GM21576 (cell line): ENCODE data around the gene IFIT1B.
"Not testable (repeated sequence)": the region's sequence is repeated elsewhere in the genome, so short reads cannot be mapped to it uniquely, and the experiment has no call there.

Source experiments
- ATAC-seq: cut with Tn5 transposase; IDR thresholded peaks from one replicate; pipeline ENCODE4 v1.9.1; 2021; ENCODE audit warnings: mild to moderate bottlenecking, moderate library complexity; ENCODE audit not compliant: unreplicated experiment

Gene IFIT1B

DNA sequence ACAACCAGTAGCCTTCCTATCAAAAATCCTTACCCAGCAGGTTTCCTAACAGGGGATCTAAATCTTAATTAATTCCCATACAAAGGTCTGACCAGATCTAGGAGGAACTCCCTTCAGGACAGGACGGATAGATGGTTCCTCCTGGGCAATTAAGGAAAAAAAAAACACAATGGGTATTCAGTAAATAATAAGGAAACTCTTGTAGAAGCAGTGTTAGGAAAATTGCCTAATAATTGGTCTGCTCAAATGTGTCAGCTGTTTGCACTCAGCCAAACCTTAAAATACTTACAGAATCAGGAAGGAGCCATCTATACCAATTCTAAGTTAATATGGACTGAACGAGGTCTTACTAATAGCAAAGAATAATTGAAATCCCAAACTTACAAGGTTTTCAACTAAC is 33.3 kb downstream of the IFIT1B start:
- not testable (repeated sequence) for ATAC-seq

GRCh38 chr10:89412276-89412675 is 34.4 kb downstream of the IFIT1B start:
- ATAC-seq = not testable (repeated sequence)

DNA sequence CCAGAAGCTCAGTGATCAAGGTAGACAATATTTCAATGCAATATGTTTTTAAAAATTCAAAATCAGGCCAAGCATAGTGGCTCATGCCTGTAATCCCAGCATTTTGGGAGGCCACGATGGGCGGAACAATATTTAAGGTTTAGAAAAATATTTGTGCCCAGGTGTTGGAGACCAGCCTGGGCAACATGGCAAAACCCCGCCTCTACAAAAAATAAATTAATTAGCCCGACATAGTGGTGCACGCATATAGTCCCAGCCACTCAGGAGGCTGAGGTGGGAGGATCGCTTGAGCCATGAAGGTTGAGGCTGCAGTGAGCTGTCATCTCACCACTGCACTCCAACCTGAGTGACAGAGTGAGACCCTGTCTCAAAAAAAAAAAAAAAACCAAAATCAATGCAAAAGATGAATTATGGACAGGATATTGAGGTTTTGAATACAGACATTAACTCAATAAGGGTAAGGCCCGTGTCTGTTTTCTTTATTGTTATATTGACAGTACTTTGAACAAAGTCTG is 35.6 kb downstream of the IFIT1B start:
- no peak for ATAC-seq

DNA sequence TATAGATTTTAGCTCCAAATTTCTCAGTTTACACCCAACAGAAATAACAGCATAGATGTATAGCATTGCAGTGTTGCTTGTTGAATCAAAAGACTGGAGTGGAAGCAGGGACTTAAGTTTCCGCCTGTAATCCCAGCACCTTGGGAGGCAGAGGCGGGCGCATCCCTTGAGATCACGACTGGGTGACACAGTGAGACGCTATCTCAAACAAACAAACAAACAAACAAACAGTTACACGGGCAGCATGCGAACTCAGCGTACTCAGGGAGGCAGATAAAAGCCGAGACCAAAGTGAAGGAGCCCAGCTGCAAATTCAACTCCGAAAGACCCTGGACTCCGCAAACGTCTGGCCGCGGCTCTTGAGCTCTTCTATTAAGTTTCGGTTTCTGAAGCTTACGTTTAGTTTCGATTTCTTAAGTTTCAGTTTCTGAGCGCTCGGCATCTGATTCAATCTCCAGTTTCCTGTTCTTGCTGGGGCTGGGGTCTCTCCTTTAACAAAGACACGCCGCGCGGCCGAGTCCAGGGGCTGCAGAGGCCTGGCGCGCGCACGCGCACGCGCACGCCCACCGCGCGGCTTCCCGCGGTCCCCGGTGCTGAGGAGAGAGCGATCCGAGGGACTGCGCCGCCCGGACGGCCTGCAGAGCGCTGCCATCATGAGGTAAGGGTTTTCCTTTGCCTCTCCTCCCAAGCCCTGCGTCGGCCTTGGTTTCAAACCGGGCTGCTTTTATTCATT is 36.5 kb downstream of the IFIT1B start, which contains the start of gene IFIT5:
TSS of gene IFIT5 (plus strand) at position 423 of the 733 bp plus-strand sequence. CDS start at position 654, 231 bp downstream.
- peak; percentile 76 for ATAC-seq

DNA sequence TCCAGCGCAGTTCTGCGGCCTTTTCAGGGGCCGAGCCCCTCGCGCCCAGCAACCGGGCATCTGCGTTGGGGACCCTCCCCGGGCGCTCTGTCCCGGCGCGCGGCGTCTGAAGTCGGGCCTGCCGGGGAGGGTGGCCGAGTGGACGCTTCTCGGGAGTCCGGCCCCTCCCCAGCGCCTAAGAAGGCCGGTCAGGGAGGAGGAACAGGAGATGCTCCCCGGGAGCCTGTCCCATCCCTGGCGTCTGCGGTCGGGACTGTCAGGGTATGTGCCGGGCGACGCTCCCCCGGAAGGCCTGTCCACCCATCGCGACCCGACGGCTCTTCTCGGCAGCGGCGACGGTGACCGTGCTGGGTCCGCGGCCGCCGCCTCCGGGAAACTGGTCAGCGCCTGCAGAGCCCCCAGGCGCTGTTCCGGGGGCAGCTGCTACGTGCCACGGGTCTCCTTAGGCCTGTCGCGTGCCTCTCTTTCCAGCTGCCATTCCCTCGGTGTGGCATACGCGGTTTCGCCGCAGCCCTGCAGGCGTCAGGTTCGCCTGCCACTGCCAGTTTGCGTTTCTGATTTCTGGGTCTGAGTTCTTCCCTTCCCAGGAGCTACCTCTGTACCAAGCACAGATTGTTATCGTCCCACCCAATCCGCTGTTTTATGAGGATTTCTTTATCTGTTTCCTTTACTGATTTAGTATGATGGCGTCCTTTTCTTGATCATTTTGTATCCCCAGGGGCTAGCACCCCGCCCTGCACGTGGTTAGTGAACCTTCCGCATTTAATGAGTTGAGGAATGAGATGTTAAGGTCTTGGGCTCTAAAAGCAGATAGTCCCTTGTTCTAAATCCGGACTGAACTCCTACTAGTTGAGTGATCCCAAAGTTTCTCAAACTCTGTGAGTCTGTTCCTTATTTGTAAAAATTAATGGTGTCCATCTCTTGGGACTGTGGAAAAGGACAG is 37.3 kb downstream of the IFIT1B start:
- peak; percentile 37 for ATAC-seq

GRCh38 chr10:89416465-89416864 is 38.6 kb downstream of the IFIT1B start:
- ATAC-seq = no peak

DNA sequence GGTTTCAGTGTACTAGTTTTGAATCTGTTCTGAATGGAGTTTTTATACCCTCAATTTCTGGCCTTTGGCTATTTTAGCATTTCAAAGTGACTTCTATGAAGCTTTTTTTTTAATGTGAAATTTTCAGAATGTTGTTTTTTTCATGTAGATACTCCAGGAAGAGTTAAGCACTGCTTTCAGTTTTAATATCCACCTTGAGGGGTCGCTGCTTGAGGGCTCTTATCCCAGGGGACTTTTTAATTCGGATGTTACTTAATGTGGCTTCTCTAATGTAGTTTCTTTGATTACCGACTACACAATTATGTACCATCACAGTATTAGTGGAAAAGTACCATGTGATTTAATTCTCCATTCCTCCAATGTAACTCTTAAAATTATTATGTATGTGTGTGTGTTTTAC is 41.7 kb downstream of the IFIT1B start:
- ATAC-seq = no peak

DNA sequence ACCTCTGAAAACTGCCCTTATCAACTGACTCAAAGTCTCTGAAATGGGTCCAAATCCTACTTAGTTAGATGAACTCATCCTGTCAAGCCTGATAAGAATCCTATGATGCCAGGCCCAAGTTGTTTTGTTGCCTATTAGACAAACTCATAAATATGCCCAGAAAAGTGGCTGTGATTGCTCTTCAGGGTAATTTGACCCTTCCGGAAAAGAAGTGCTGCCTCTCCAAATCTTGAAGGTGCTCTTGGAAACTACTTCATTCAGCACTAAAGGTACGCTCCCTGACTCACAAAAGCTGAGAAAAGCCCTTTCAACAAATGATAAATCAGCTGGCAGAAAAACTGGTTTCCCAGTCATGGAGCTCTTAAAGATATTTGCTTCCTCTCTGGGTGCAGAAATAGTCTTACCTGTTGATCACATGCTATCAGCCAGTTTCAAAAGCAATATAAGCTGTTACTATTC is 43.2 kb downstream of the IFIT1B start:
- no peak for ATAC-seq

DNA sequence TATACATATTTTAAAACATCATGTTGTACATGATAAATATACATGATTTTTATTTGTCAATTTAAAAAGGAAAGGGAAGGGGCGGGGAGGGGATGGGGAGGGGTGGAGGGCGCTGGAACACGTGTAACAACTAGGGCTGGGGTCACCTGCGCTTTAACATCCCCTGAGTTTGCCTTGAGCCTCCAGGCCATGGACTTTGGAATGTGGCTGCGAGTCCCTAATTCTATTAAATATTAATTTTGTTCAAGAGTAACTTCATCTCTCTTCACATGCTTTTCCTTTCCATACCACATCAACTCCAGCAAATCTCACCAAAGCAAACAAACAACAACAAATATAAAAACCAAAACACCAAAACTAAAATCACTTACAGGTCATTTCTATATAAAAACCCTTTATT is 47.1 kb downstream of the IFIT1B start:
- ATAC-seq = no peak

DNA sequence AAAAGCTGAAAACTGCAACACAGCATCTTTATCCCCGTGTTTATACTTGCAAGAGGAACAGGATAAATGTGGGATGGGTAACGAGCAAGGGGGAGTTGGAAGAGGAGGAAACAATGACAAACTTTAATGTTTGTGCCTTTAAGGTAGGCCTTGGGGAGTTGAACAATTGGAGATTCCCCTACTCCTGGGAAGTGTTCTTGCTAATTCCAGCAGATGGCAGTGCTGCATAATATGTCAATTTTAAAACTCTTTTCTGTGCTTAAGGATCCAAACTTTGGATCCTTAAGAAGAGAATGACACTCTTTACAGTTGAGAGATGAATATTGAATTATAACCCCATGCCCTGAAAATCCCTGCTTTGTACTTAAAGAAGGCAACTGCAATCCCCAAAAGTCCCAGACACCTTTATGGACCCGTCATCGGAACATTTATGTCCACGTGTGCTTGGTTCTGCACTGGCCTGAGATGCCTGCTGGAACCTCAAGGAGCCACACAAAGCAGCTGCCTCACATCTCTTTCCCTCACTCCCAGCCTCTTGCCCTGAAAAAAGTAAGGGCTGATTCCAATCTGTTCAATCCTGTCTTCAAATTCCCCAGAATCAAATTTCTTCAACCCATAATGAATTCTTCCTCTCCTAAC is 48.5 kb downstream of the IFIT1B start:
- no peak for ATAC-seq

- no peak for ATAC-seq
Measured at GRCh38 chr10:89427629-89428028, 49.8 kb downstream of the IFIT1B start.

GRCh38 chr10:89428877-89429276 is 51.0 kb downstream of the IFIT1B start:
- ATAC-seq = no peak

DNA sequence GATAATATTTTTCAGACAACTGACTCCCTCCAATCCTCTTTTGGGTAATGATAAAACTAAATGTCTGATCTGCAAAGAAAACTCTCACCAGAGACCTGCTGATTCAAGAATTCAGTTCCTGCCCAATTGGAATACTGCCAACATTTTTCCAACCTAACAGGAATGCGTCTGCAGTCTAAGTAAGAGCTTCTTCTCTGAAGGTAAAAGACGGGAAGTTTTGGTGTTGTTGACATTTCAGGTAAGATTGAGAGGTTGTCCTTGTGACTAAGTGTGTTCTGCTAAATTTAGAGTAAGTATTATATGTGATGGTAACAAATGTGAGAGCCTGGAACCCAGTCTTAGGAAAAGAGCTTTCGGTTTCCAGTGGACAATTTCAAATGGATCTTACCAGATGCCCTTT is 54.1 kb downstream of the IFIT1B start:
- ATAC-seq = no peak
